Endothelial cell of umbilical vein (primary cell): ENCODE results near the gene TSPYL2. TPM values are rescaled to one million over a fixed set of nuclear protein-coding genes. Genes with fewer than 3 reads are reported as not detected.

Experiments used
- BruUV-seq: library from RNA; stranded (reverse); fragments of 400-500 nt; replicated peaks from 2 replicates; lab custom pipeline; 2021; lab: Mats Ljungman, UMichigan
- CTCF ChIA-PET: fragments of 300-600, 350-600 bp; sonication (Branson Sonifier 250); formaldehyde crosslinking; loops from one replicate; lab custom pipeline; 2021; ENCODE audit warnings: antibody characterized with exemption, inconsistent platforms; lab: Charles Lee
- POLR2A ChIA-PET: fragments of 300-600, 350-600 bp; sonication (Branson Sonifier 250); formaldehyde crosslinking; loops from one replicate; lab custom pipeline; 2021; ENCODE audit warnings: antibody characterized with exemption, inconsistent platforms; lab: Charles Lee
- DNase-seq: peaks from one replicate; pipeline ENCODE4 v3.0.0-alpha.2; 2011; ENCODE audit warnings: low read depth, low spot score
- FAIRE-seq: peaks from 2 replicates; lab custom pipeline; 2011; peaks lifted over from hg19 to GRCh38; lab: Jason Lieb, UNC
- H2AFZ ChIP-seq: 2 replicates; pipeline ENCODE4 v1.6.0; 2012; ENCODE audit warnings: low read depth, low read length, control low read depth, inconsistent platforms
- H3K27ac ChIP-seq: 2 replicates; pipeline ENCODE4 v1.5.1; 2011; ENCODE audit warnings: low read depth, mild to moderate bottlenecking, control low read depth, low read length, moderate library complexity; ENCODE audit not compliant: insufficient read depth
- H3K27me3 ChIP-seq, 2 experiments: 2 replicates each; pipeline versions ENCODE4 v1.6.0 to v1.6.1; 2011; ENCODE audit warnings: low read length in 2 of 2, mixed read lengths in 1 of 2; ENCODE audit not compliant: control insufficient read depth in 2 of 2, insufficient read depth in 2 of 2
- H3K36me3 ChIP-seq, 2 experiments: 2 replicates in 1 of 2; 3 replicates in 1 of 2; pipeline ENCODE4 v1.5.1; 2011; ENCODE audit warnings: low read length in 2 of 2, mild to moderate bottlenecking in 1 of 2, moderate library complexity in 1 of 2; ENCODE audit not compliant: control insufficient read depth in 2 of 2, insufficient read depth in 2 of 2; ENCODE audit errors: extremely low read depth in 1 of 2
- H3K4me1 ChIP-seq: 3 replicates; pipeline ENCODE4 v1.5.1; 2011; ENCODE audit warnings: mild to moderate bottlenecking, low read length; ENCODE audit not compliant: control insufficient read depth, insufficient read depth; ENCODE audit errors: extremely low read depth
- H3K4me2 ChIP-seq: 2 replicates; pipeline ENCODE4 v1.6.1; 2011; ENCODE audit warnings: low read length, control low read depth, mixed read lengths; ENCODE audit not compliant: insufficient read depth
- H3K4me3 ChIP-seq, 3 experiments: fragments of 200-600 bp in 1 of 3; sonication (generic), shearing (Covaris generic) in 1 of 3; replicated peaks in 1 of 3; 2 replicates each; pipeline ENCODE4 v1.5.1; 2011 to 2016; ENCODE audit warnings: control low read depth in 3 of 3, low read length in 3 of 3, mild to moderate bottlenecking in 2 of 3, inconsistent platforms in 1 of 3, low read depth in 1 of 3, moderate library complexity in 1 of 3; ENCODE audit not compliant: insufficient read depth in 1 of 3
- H3K79me2 ChIP-seq: 2 replicates; pipeline ENCODE4 v1.6.0; 2012; ENCODE audit warnings: low read length, inconsistent platforms; ENCODE audit not compliant: control insufficient read depth, insufficient read depth
- H3K9ac ChIP-seq: replicated peaks from 2 replicates; pipeline ENCODE3; 2011; ENCODE audit warnings: low read length, control low read depth; ENCODE audit not compliant: insufficient read depth; ENCODE audit errors: extremely low read depth
- H3K9me1 ChIP-seq: replicated peaks from 3 replicates; pipeline ENCODE4 v1.6.0; 2011; ENCODE audit warnings: mild to moderate bottlenecking, low read length; ENCODE audit not compliant: control insufficient read depth, insufficient read depth; ENCODE audit errors: extremely low read depth
- H3K9me3 ChIP-seq: replicated peaks from 2 replicates; pipeline ENCODE4 v1.5.1; 2012; ENCODE audit warnings: low read length, inconsistent platforms; ENCODE audit not compliant: control insufficient read depth, insufficient read depth
- H4K20me1 ChIP-seq: replicated peaks from 2 replicates; pipeline ENCODE3; 2011; ENCODE audit warnings: mild to moderate bottlenecking, low read length; ENCODE audit not compliant: control insufficient read depth, insufficient read depth; ENCODE audit errors: extremely low read depth
- EZH2 ChIP-seq: IDR thresholded peaks from 2 replicates; pipeline ENCODE4 v1.6.1; 2012; ENCODE audit warnings: borderline replicate concordance, low read depth, mild to moderate bottlenecking, moderate library complexity, low read length, inconsistent platforms; ENCODE audit not compliant: severe bottlenecking
- FOS ChIP-seq: IDR thresholded peaks from 2 replicates; pipeline ENCODE4 v1.6.1; 2011; ENCODE audit warnings: mild to moderate bottlenecking, low read length, moderate library complexity, borderline replicate concordance; ENCODE audit not compliant: insufficient read depth
- GATA2 ChIP-seq: IDR thresholded peaks from 2 replicates; pipeline ENCODE4 v1.7.0; 2011; ENCODE audit warnings: low read depth, mild to moderate bottlenecking, moderate library complexity, mixed read lengths, low read length; ENCODE audit not compliant: insufficient read length, insufficient read depth
- JUN ChIP-seq: IDR thresholded peaks from 2 replicates; pipeline ENCODE4 v1.6.1; 2011; ENCODE audit warnings: borderline replicate concordance, low read depth; ENCODE audit not compliant: insufficient read length, insufficient read depth
- MYC ChIP-seq: IDR thresholded peaks from one replicate; pipeline ENCODE4 v1.6.1; 2011; ENCODE audit warnings: mild to moderate bottlenecking, low read depth, low read length
- POLR2A ChIP-seq: IDR thresholded peaks from 2 replicates; pipeline ENCODE4 v1.6.1; 2012; ENCODE audit warnings: low read depth, mild to moderate bottlenecking, control low read depth, low read length
- POLR2AphosphoS5 ChIP-seq: IDR thresholded peaks from 2 replicates; pipeline ENCODE4 v1.6.1; 2012; ENCODE audit warnings: low read depth, mild to moderate bottlenecking, control low read depth, low read length, moderate library complexity; ENCODE audit not compliant: insufficient read depth
- dilution Hi-C: fragments of 300-500 bp; cut with MboI; formaldehyde crosslinking; loops from one replicate; pipeline ENCODE4 v1.15.0; 2019; ENCODE audit warnings: low sequenced_read_pairs; ENCODE audit not compliant: extremely low pct_ligation_motif_present
- intact Hi-C: fragments of 100-400 bp; cut with micrococcal nuclease; formaldehyde crosslinking; loops from one replicate; pipeline ENCODE4 v1.10.0; 2022
- polyA plus RNA-seq, 4 experiments: library from polyadenylated mRNA; depleted of rRNA in 3 of 4; stranded (reverse) in 3 of 4; unstranded in 1 of 4; fragments of >200 nt; gene quantifications; 2 replicates each; pipeline versions ENCODE4 v1.2.1 to v1.2.3, GENCODE V29; 2011 to 2012; ENCODE audit warnings: missing spikeins in 1 of 4
- total RNA-seq: library from RNA; stranded (reverse); gene quantifications from 2 replicates; pipeline ENCODE4 v1.2.3, GENCODE V29; 2021
- TF ChIP-seq, protein P1 (sequence below), 2 donors: IDR thresholded peaks; 1 replicate in 1 of 2; 2 replicates in 1 of 2; pipeline ENCODE4 v1.5.1; 2011; ENCODE audit warnings: low read length in 2 of 2, mild to moderate bottlenecking in 2 of 2, moderate library complexity in 2 of 2, control low read depth in 1 of 2, inconsistent platforms in 1 of 2, low read depth in 1 of 2; ENCODE audit not compliant: insufficient read depth in 1 of 2; ENCODE audit errors: extremely low read depth in 1 of 2
- TF ChIP-seq, protein P2 (sequence below): IDR thresholded peaks from 2 replicates; pipeline ENCODE4 v1.6.1; 2011; ENCODE audit not compliant: insufficient read depth, insufficient read length

The TSPYL2 gene
- total and polyA plus RNA-seq, 2 donors (not counting 3 experiments of a cell fraction or from before 2014, with no cell fraction given), result 17.3 to 17.8 TPM

GRCh38 chrX:53044995-53045394, 37.2 kb upstream of the TSPYL2 start:
- H3K4me3 ChIP-seq, result no peak overlapping the region
- TF ChIP-seq, protein P1, sequence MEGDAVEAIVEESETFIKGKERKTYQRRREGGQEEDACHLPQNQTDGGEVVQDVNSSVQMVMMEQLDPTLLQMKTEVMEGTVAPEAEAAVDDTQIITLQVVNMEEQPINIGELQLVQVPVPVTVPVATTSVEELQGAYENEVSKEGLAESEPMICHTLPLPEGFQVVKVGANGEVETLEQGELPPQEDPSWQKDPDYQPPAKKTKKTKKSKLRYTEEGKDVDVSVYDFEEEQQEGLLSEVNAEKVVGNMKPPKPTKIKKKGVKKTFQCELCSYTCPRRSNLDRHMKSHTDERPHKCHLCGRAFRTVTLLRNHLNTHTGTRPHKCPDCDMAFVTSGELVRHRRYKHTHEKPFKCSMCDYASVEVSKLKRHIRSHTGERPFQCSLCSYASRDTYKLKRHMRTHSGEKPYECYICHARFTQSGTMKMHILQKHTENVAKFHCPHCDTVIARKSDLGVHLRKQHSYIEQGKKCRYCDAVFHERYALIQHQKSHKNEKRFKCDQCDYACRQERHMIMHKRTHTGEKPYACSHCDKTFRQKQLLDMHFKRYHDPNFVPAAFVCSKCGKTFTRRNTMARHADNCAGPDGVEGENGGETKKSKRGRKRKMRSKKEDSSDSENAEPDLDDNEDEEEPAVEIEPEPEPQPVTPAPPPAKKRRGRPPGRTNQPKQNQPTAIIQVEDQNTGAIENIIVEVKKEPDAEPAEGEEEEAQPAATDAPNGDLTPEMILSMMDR (IDR thresholded peaks at IDR 0.05; ENCODE audit: extremely low read depth in 1 of 2, insufficient read depth in 1 of 2, low read depth in 1 of 2, low read length in 2 of 2), result no peak
- TF ChIP-seq JUN, result no peak
- TF ChIP-seq GATA2, result no peak
- no peak for TF ChIP-seq EZH2
- no peak for TF ChIP-seq FOS
- TF ChIP-seq POLR2AphosphoS5, result no peak
- TF ChIP-seq, protein P2, sequence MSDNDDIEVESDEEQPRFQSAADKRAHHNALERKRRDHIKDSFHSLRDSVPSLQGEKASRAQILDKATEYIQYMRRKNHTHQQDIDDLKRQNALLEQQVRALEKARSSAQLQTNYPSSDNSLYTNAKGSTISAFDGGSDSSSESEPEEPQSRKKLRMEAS, result no peak
- no peak for TF ChIP-seq MYC
- no peak for TF ChIP-seq POLR2A
- H2AFZ ChIP-seq, result no peak overlapping the region
- DNase-seq (no peak), FAIRE-seq (peak; percentile 38)
- H3K4me1 ChIP-seq, result peaks cover 15% of the 10 kb centered on the region
- dilution Hi-C loops, result no loop called here
- CTCF ChIA-PET, result no interaction called here
- BruUV-seq, result no TSS peak
- H3K9me1 ChIP-seq, result no peaks in the 10 kb centered on the region
- H3K27me3 ChIP-seq, result peaks cover 0 to 2% of the 10 kb centered on the region in 2 experiments
- no peaks in the 10 kb centered on the region for H3K36me3 ChIP-seq
- H3K27ac ChIP-seq, result no peak overlapping the region
- no peaks in the 10 kb centered on the region for H3K9me3 ChIP-seq
- no peaks in the 10 kb centered on the region for H4K20me1 ChIP-seq
- POLR2A ChIA-PET, result no interaction called here
- peaks cover 11% of the 10 kb centered on the region for H3K79me2 ChIP-seq
- H3K9ac ChIP-seq, result no peak overlapping the region
- intact Hi-C loops, result no loop called here
- H3K4me2 ChIP-seq, result no peak overlapping the region
